ENCODE measurements around the gene TIMM44.

The TIMM44 gene

GRCh38 chr19:7980168-7980567 is 36.7 kb upstream of the TIMM44 start:
- no peak for TF ChIP-seq POU6F1 (CRISPR knock-in tag; IDR thresholded peaks at IDR 0.05; ENCODE audit: borderline replicate concordance, low read depth)
- no peak for TF ChIP-seq OSR1 (CRISPR knock-in tag; IDR thresholded peaks at IDR 0.05)
- TF ChIP-seq SNAI2 (CRISPR knock-in tag; IDR thresholded peaks at IDR 0.05), result no peak
- TF ChIP-seq ZC3H10 (CRISPR knock-in tag; IDR thresholded peaks at IDR 0.05), result no peak
- no peak for TF ChIP-seq PATZ1 (CRISPR knock-in tag; IDR thresholded peaks at IDR 0.05; ENCODE audit: borderline replicate concordance)
- no peak for TF ChIP-seq TCF4 (CRISPR knock-in tag; IDR thresholded peaks at IDR 0.05; ENCODE audit: borderline replicate concordance)
- TF ChIP-seq CSDC2 (CRISPR knock-in tag; IDR thresholded peaks at IDR 0.05), result no peak
- no peak for TF ChIP-seq RARB (CRISPR knock-in tag; IDR thresholded peaks at IDR 0.05)
- TF ChIP-seq ZNF70 (CRISPR knock-in tag; IDR thresholded peaks at IDR 0.05), result no peak
- no peak for TF ChIP-seq GLIS3 (CRISPR knock-in tag; IDR thresholded peaks at IDR 0.05)
- TF ChIP-seq CSRNP3 (CRISPR knock-in tag; IDR thresholded peaks at IDR 0.05), result no peak
- no peak for TF ChIP-seq ZFP3 (CRISPR knock-in tag; IDR thresholded peaks at IDR 0.05)
- no peak for TF ChIP-seq ZNF565 (CRISPR knock-in tag; conservative IDR thresholded peaks at IDR 0.05; ENCODE audit: low read depth)
- TF ChIP-seq ISL1 (CRISPR knock-in tag; IDR thresholded peaks at IDR 0.05), result no peak
- no peak for TF ChIP-seq TOX (CRISPR knock-in tag; IDR thresholded peaks at IDR 0.05; ENCODE audit: borderline replicate concordance)
- no peak for TF ChIP-seq CREB5 (CRISPR knock-in tag; IDR thresholded peaks at IDR 0.05; ENCODE audit: low read depth)
- no peak for TF ChIP-seq BACH2 (CRISPR knock-in tag; IDR thresholded peaks at IDR 0.05; ENCODE audit: borderline replicate concordance)
- no peak for TF ChIP-seq ZFP30 (CRISPR knock-in tag; IDR thresholded peaks at IDR 0.05)
- no peak for ATAC-seq

- no peak for TF ChIP-seq SNAI2 (CRISPR knock-in tag; IDR thresholded peaks at IDR 0.05)
- no peak for TF ChIP-seq PPARA (CRISPR knock-in tag; IDR thresholded peaks at IDR 0.05; ENCODE audit: borderline replicate concordance)
- no peak for TF ChIP-seq RARB (CRISPR knock-in tag; IDR thresholded peaks at IDR 0.05)
- TF ChIP-seq ZNF70 (CRISPR knock-in tag; IDR thresholded peaks at IDR 0.05), result no peak
- no peak for TF ChIP-seq BACH2 (CRISPR knock-in tag; IDR thresholded peaks at IDR 0.05; ENCODE audit: borderline replicate concordance)
- TF ChIP-seq ZNF565 (CRISPR knock-in tag; conservative IDR thresholded peaks at IDR 0.05; ENCODE audit: low read depth), result no peak
- TF ChIP-seq PATZ1 (CRISPR knock-in tag; IDR thresholded peaks at IDR 0.05; ENCODE audit: borderline replicate concordance), result no peak
- no peak for TF ChIP-seq CSDC2 (CRISPR knock-in tag; IDR thresholded peaks at IDR 0.05)
- no peak for TF ChIP-seq TSHZ2 (CRISPR knock-in tag; IDR thresholded peaks at IDR 0.05)
- TF ChIP-seq TOX (CRISPR knock-in tag; IDR thresholded peaks at IDR 0.05; ENCODE audit: borderline replicate concordance), result no peak
- TF ChIP-seq OSR1 (CRISPR knock-in tag; IDR thresholded peaks at IDR 0.05), result no peak
- TF ChIP-seq ZFP3 (CRISPR knock-in tag; IDR thresholded peaks at IDR 0.05), result no peak
- TF ChIP-seq POU6F1 (CRISPR knock-in tag; IDR thresholded peaks at IDR 0.05; ENCODE audit: borderline replicate concordance, low read depth), result no peak
- no peak for TF ChIP-seq ZNF8 (CRISPR knock-in tag; IDR thresholded peaks at IDR 0.05)
- no peak for TF ChIP-seq TCF4 (CRISPR knock-in tag; IDR thresholded peaks at IDR 0.05; ENCODE audit: borderline replicate concordance)
- TF ChIP-seq ISL1 (CRISPR knock-in tag; IDR thresholded peaks at IDR 0.05), result no peak
- ATAC-seq, result no peak
Observed at GRCh38 chr19:7979559-7979958, 36.1 kb upstream of the TIMM44 start.
